ENCODE measurements around the gene SELENOO. TPM values are rescaled to one million over a fixed set of nuclear protein-coding genes. Genes with fewer than 3 reads are reported as not detected.

SELENOO gene
- total RNA-seq, 1 donor = 20.7 TPM

GRCh38 chr22:50264104-50264745 lies 63.4 kb downstream of the SELENOO start:
- DNase-seq (ENCODE audit: low read depth) = no peak
- TF ChIP-seq, protein P1, sequence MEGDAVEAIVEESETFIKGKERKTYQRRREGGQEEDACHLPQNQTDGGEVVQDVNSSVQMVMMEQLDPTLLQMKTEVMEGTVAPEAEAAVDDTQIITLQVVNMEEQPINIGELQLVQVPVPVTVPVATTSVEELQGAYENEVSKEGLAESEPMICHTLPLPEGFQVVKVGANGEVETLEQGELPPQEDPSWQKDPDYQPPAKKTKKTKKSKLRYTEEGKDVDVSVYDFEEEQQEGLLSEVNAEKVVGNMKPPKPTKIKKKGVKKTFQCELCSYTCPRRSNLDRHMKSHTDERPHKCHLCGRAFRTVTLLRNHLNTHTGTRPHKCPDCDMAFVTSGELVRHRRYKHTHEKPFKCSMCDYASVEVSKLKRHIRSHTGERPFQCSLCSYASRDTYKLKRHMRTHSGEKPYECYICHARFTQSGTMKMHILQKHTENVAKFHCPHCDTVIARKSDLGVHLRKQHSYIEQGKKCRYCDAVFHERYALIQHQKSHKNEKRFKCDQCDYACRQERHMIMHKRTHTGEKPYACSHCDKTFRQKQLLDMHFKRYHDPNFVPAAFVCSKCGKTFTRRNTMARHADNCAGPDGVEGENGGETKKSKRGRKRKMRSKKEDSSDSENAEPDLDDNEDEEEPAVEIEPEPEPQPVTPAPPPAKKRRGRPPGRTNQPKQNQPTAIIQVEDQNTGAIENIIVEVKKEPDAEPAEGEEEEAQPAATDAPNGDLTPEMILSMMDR (IDR thresholded peaks at IDR 0.05; ENCODE audit: insufficient read depth, low read depth, low read length) = no peak
- H3K4me3 ChIP-seq (ENCODE audit: low read depth, low read length) = no peak overlapping the region

GRCh38 chr22:50264946-50265669 lies 64.3 kb downstream of the SELENOO start:
- H3K4me3 ChIP-seq (ENCODE audit: low read depth, low read length) = no peak overlapping the region
- DNase-seq (ENCODE audit: low read depth) = no peak
- TF ChIP-seq, protein P1 (IDR thresholded peaks at IDR 0.05; ENCODE audit: insufficient read depth, low read depth, low read length) = no peak

DNA sequence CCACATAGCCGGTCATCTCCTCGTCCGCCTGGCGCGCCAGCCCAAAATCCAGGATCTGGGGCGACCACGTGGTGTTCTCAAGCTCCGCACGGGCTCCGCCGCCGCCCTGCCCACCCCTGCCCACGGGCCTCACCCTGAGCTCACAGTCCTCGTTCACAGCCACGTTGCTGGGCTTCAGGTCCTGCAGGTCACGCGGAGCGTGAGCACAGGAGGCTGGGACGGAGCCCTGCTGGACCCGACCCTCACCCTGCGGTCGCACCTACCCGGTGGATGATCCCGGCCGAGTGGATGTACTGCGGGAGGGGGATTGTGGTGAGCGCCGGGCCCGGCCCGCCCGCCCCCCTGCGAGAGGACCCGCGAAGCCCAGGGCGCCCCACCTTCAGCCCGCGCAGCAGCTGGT lies 66.2 kb downstream of the SELENOO start:
- DNase-seq (ENCODE audit: low read depth) = no peak
- TF ChIP-seq, protein P1 (IDR thresholded peaks at IDR 0.05; ENCODE audit: insufficient read depth, low read depth, low read length) = no peak
- peak overlapping the region; percentile 40 for H3K4me3 ChIP-seq (ENCODE audit: low read depth, low read length)

Other genes with a start within 250 kb of the SELENOO start
- 27.7 and 32.0 TPM in 2 replicates for gene PIM3, start 240.2 kb upstream of the SELENOO start, total RNA-seq
- under 0.01 TPM in 1 of 2 replicates, not detected in the other for gene IL17REL, start 188.2 kb upstream of the SELENOO start, total RNA-seq
- not detected in 2 replicates for gene TTLL8, start 142.7 kb upstream of the SELENOO start, total RNA-seq
- gene MLC1, start 115.6 kb upstream of the SELENOO start, total RNA-seq = under 0.01 TPM in 2 replicates
- gene MOV10L1, start 111.0 kb upstream of the SELENOO start, total RNA-seq = 9.7 and 10.8 TPM in 2 replicates
- gene PANX2, start 30.3 kb upstream of the SELENOO start, total RNA-seq = 0.32 and 0.43 TPM in 2 replicates
- gene TRABD, start 15.1 kb upstream of the SELENOO start, total RNA-seq = 21.6 and 27.4 TPM in 2 replicates
- 25.4 and 32.4 TPM in 2 replicates for gene TUBGCP6, start 44.0 kb downstream of the SELENOO start, total RNA-seq
- gene HDAC10, start 50.3 kb downstream of the SELENOO start, total RNA-seq = 18.7 and 19.4 TPM in 2 replicates
- gene MAPK12, start 60.7 kb downstream of the SELENOO start, total RNA-seq = 39.3 and 42.7 TPM in 2 replicates
- gene MAPK11, start 69.4 kb downstream of the SELENOO start, total RNA-seq = 6.5 and 6.8 TPM in 2 replicates
- 148 and 168 TPM in 2 replicates for gene PLXNB2, start 106.6 kb downstream of the SELENOO start, total RNA-seq
- gene DENND6B, start 126.0 kb downstream of the SELENOO start, total RNA-seq = 2.3 and 2.6 TPM in 2 replicates
- 54.0 and 62.2 TPM in 2 replicates for gene PPP6R2, start 142.3 kb downstream of the SELENOO start, total RNA-seq